GM18511 (cell line): Measurements from ENCODE around the gene ARHGAP26.
A peak's percentile ranks its signal among the peaks of the same experiment; 100 is the strongest.

Experiments used
- ATAC-seq: cut with Tn5 transposase; IDR thresholded peaks from one replicate; pipeline ENCODE4 v1.9.1; 2021; ENCODE audit warnings: mild to moderate bottlenecking, moderate library complexity; ENCODE audit not compliant: unreplicated experiment

Gene ARHGAP26

GRCh38 chr5:143247134-143247815 lies 477.1 kb downstream of the ARHGAP26 start:
- no peak for ATAC-seq

DNA sequence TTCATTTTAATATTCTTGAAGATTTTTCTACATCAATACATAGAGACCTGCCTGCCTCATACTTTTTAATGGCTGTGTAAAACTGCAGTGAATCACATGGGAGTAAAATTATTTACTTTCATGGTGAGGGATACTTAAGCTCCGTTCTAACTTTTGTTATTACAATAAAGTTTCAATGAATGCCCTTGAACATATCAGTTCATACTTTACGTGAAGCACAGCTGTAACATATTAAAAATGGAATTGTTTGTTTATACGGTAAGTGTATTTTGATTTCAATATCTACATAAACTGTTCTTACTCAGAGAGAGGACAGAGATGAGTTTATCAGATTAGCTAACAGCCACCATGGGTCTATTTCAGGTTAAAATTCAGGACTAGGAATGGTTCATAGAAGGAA lies 478.2 kb downstream of the ARHGAP26 start:
- no peak for ATAC-seq

DNA sequence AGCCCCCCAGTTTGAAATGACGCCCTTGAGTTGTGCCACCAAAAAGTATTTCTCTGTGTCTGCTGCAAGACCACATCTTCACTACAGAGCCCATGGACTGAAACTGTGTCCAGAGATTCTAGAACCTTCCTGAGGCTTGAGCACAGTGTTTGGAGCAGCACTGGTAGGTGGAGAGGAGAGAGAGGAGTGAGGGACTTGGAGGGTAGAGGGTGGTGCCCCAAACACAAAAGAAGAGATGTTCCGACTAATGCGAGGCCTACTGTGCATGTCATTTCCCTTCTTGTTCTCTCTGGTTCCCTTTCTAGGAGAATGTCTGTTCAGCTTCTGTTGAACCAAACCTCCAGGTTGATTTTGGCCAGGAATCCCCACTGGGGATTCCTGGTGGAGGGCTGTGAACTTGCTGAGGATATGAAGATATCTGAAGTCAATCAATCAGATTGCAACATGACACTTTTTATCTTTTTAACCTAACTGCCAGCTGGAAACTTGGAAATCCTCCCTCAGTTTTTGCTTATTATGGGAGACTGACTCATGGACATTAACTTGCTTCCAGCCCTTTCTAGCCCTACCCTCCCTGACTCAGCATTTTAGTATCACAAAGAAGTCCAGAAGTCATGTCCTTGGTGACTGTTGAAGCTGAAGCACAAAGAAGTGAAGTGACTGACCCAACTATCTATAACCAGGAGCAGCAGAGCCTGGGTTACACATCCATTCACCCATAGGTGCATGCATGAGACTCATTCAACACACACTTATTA lies 478.8 kb downstream of the ARHGAP26 start:
- ATAC-seq, result no peak

- ATAC-seq, result no peak
Measured at GRCh38 chr5:143249851-143250250, 479.7 kb downstream of the ARHGAP26 start.

DNA sequence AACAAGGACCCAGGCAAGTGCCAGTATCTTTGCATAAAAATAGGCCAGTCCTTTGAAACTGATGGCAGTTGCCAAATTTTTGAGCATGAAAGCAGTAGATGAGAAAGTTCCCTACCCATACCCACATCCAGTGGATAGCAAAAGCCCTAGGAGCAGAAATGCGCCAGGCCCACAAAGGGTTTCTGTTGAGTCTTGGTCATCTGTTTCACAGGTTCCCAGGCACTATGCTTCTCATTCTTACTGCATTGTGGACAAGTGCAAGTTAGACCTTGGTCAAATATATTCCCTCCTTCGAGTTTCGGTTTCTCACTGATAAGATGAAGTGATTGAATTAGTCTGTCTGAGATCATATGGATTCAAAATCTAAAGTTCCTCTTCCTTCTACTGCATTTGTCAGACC lies 481.0 kb downstream of the ARHGAP26 start:
- ATAC-seq, result peak; percentile 83

DNA sequence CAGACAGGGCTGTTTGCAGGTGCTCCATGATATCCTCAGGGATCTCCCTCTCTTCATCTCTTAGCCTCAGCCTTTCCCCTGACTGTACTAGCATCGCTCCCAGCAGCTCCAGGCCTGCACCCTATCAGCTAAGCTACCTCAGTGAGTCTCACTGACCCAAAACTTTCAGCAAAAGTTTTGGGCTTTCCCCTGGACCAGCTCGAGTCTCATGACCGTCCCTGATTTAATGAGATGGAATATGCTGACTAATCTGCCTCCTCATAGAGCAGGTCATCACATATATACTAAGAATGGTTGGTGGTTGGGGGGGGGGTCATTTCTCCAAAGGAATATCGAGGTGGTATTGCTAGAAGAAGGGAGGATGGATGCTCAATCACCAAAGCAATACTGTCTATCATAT lies 481.8 kb downstream of the ARHGAP26 start:
- peak; percentile 46 for ATAC-seq

DNA sequence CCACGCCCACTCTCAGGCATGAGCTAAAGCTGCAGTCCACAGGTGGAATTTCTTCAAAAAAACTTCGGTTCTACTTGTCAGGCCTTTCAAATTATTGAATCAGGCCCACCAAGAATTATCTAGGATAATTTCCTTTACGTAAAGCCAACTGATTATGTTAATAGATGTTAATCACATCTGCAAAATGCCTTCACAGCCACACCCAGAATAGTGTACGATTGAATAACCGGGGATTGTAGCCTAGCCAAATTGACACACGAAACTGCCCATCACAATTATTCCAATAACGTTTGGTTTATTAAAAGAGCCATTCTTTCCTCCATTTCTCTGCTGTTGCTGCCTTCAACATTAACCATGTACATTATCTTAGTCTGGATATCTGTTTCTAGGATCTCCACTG lies 484.6 kb downstream of the ARHGAP26 start:
- no peak for ATAC-seq

DNA sequence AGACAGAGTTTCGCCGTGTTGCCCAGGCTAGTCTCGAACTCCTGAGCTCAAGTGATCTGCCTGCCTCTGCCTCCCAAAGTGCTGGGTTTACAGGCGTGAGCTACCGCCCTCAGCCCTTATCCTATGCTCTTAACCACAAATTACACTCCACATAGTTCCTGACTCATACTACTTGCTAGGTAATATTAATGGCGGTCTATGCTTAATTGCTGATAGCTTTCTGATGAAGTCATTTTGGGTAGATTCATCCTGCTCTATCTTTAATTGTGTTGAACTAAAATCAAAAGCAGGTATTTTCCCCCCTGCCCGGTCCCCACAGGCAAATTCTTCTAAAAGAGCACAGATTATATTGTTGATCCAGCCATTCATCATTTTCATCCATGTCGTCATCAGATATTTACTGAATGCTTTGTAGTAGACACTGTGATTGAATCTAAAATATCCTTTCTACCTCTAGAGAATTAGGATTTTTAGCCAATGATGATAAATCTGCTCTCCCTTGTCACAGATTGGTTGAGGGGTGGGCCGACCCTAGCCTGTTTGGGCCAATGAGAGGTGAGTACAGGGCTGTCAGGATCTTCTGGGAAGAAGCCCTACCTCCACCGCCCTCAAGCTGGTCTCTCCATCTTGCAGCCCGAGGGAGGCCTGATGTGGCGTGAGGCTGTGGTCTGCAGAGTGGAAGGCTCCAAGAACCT lies 488.5 kb downstream of the ARHGAP26 start:
- ATAC-seq, result no peak

DNA sequence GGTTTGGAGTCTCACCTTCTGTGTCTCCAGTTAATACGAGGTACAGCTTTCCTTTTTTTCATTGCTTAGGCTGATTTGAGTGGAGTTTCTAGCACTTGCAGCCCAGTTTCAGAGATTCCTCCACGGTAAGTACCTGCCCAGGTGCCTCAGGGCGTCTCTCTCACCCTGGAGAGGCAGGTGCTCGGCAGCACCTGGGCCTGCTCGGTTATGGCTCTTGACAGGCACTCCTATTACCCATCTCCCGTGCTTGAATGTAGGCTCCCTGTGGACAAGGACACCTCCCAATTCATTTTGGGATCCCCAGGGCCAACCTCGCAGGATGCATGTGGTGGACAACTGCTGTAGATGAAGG lies 489.1 kb downstream of the ARHGAP26 start:
- no peak for ATAC-seq

DNA sequence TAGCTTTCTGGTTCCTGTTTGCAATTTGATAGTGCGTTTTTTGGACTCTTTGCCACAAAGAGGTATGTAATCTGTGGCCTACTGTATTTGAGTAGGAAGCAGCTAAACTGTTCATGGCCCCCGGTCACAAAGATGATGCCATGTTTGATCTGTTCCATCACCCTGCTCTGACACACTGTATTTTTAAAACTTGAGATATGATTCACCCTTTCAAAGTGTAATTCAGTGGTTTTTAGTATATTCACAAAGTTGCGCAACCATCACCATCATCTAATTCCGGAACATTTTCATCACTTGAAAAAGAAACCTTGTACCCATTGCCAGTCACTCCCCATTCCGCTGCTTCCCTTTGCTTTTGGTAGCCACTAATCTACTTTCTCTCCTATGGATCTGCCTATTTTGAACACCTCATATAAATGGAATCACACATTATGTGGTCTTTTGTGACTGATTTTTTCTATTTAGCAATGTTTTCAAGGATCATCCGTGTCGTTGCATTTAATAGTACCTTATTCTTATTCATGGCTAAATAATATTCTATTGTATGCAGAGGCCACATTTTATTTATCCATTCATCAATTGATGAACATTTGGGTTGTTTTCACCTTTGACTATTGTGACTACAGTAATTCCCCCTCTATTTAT lies 491.7 kb downstream of the ARHGAP26 start:
- no peak for ATAC-seq

DNA sequence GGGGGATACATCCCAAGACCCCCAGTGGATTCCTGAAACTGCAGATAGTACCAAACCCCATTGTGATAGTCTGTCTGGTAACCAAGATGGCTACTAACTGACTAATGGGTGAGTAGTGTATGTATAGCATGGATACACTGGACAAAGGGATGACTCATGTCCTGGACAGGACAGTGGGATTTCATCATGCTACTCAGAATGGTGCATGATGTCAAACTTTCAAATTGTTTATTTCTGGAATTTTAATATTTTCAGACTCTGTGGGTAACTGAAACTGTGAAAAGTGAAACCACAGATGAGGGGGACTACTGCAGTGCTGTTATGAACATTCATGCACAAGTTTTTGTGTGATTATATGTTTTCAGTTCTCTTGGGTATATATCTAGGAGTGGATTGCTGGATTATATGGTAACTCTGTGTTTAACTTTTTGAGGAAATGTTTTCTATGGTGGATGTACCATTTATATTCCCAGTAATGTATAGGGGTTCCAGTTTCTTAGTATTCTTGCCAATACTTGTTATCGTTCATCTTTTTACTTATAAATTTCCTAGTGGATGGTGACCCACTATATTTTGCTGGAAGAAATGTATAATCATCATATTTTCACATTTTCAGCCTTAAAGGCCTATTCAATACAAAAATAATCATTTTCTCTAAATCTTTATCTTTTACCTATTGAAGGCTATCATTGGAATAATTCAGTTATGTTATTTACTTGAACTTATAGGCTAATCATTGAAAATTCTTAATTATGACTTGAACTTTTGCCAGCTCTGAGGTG lies 492.4 kb downstream of the ARHGAP26 start:
- peak; percentile 80 for ATAC-seq

DNA sequence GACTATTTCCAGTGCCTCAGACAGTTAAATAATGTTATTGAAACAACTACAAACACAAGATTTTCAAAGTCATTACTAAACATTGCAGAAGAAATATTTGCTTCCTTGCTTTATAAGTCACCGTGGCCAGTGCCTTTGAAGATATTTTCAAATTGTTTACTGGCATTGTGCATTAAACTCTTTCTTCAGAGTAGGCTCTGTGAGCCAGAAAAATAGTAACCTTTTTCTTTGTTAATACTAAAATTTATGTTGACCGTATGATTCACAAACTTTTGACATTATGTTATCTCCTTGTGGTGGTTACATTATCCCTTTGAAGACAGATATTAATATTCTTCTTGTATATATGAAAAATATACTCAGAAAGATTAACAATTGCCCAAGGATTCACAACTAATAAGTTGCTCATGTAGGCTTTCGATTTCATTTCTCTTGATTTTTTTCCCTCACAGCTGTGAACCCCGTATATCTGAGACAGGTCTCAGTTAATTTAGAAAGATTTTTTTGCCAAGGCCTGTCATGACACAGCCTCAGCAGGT lies 493.2 kb downstream of the ARHGAP26 start:
- ATAC-seq, result no peak

GRCh38 chr5:143265995-143266394 lies 495.8 kb downstream of the ARHGAP26 start:
- ATAC-seq, result no peak

- no peak for ATAC-seq
Measured at GRCh38 chr5:143267186-143267585, 497.0 kb downstream of the ARHGAP26 start.

GRCh38 chr5:143268388-143268787 lies 498.2 kb downstream of the ARHGAP26 start:
- ATAC-seq, result no peak

- peak; percentile 51 for ATAC-seq
Measured at GRCh38 chr5:143271431-143271830, 501.3 kb downstream of the ARHGAP26 start.

GRCh38 chr5:143274952-143275351 lies 504.8 kb downstream of the ARHGAP26 start:
- no peak for ATAC-seq

DNA sequence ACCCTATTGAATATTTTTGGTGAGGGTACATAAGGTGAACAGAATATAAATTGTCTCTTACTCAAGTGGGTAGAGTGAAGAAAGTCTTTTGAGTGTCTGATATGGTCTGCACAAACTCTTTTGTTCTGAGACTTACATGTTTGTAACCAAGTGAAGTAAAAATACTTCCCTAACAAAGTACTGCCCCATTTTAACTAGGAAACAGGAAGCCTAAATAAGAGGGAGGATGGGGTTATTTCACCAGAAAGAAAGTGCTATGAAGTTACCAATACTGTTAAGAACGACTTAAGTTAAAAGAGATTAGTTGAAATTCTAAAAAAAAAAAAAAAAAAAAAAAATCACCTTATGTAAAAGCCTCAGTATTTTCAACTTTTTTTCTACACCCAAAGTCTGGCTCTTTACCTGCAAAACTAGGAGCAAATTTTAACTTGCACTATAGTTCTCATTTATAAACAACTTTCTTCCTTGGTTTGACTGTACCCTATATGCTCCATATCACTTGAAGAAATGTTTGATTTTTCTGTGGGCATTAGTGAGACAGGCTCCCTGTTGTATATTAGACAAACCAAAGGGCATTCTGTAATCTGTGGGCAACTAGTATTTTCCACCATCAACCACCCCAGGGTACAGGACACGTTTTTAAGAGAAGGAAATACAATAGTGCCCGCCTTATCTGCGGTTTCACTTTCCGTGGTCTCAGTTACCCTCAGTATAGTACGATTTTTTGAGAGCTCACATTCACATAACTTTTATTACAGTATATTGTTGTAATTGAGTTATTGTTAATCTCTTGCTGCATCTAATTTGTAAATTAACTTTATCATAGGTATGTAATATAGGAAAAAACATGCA lies 505.6 kb downstream of the ARHGAP26 start:
- ATAC-seq, result no peak

DNA sequence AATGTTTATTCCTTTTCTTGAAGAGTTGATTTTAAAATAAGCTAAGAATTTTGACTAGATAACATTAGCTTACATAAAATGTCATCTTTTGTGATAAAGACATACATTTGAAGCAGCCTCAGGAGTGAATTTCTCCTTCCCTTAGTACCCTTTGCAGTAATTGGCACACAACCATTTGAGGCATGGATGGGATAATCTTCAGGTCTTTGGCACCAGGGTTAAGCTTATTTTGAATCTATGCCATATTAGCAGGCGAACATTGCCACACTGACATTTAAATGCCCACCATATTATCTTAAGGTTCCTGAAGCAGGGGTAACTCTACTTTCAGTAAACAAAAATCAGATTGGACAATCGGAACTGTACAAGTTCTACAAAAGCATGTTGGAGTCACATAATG lies 507.4 kb downstream of the ARHGAP26 start:
- ATAC-seq, result no peak
